Measurements from ENCODE around the gene CLDN20. TPM values are rescaled to one million over a fixed set of nuclear protein-coding genes. Genes with fewer than 3 reads are reported as not detected.

Gene CLDN20
- total and polyA plus RNA-seq, 2 donors (not counting 3 experiments of a cell fraction or from before 2014, with no cell fraction given): not detected

DNA sequence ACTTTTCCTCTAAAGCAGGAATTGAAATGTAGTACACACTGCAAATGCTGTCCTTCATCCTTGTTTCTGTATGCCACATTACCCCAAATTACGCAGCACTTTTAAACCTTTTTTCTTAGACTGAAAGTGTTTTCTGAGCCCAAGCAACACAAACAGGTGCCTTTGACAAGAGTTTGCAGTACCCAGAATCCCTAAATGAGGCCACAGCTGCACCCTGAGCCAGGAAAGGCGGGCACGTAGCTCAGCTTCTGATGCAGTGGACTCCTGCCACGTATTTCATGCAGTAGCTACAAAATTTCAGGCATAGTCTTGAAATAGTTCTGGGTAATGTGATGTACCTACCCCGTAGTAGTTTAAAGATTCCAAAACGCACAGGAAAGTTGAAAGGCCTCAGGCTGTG, 31.0 kb upstream of the CLDN20 start:
- no peak overlapping the region for H3K27ac ChIP-seq (ENCODE audit: insufficient read depth, low read depth, low read length)
- POLR2A ChIA-PET: no interaction called here
- no peaks in the 10 kb centered on the region for H3K9me1 ChIP-seq (replicated peaks; ENCODE audit: control insufficient read depth, extremely low read depth, insufficient read depth, low read length)
- dilution Hi-C loops (cut with MboI; ENCODE audit: extremely low pct_ligation_motif_present, low sequenced_read_pairs): no loop called here
- TF ChIP-seq, protein P1, sequence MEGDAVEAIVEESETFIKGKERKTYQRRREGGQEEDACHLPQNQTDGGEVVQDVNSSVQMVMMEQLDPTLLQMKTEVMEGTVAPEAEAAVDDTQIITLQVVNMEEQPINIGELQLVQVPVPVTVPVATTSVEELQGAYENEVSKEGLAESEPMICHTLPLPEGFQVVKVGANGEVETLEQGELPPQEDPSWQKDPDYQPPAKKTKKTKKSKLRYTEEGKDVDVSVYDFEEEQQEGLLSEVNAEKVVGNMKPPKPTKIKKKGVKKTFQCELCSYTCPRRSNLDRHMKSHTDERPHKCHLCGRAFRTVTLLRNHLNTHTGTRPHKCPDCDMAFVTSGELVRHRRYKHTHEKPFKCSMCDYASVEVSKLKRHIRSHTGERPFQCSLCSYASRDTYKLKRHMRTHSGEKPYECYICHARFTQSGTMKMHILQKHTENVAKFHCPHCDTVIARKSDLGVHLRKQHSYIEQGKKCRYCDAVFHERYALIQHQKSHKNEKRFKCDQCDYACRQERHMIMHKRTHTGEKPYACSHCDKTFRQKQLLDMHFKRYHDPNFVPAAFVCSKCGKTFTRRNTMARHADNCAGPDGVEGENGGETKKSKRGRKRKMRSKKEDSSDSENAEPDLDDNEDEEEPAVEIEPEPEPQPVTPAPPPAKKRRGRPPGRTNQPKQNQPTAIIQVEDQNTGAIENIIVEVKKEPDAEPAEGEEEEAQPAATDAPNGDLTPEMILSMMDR (IDR thresholded peaks at IDR 0.05; ENCODE audit: extremely low read depth in 1 of 2, insufficient read depth in 1 of 2, low read depth in 1 of 2, low read length in 2 of 2): no peak
- no peak for TF ChIP-seq MYC (IDR thresholded peaks at IDR 0.05; ENCODE audit: low read depth, low read length)
- no peak for TF ChIP-seq FOS (IDR thresholded peaks at IDR 0.05; ENCODE audit: borderline replicate concordance, insufficient read depth, low read length)
- no peak for TF ChIP-seq EZH2 (IDR thresholded peaks at IDR 0.05; ENCODE audit: borderline replicate concordance, low read depth, low read length, severe bottlenecking)
- TF ChIP-seq POLR2A (IDR thresholded peaks at IDR 0.05; ENCODE audit: low read depth, low read length): no peak
- TF ChIP-seq JUN (IDR thresholded peaks at IDR 0.05; ENCODE audit: borderline replicate concordance, insufficient read depth, insufficient read length, low read depth): no peak
- TF ChIP-seq, protein P2, sequence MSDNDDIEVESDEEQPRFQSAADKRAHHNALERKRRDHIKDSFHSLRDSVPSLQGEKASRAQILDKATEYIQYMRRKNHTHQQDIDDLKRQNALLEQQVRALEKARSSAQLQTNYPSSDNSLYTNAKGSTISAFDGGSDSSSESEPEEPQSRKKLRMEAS (IDR thresholded peaks at IDR 0.05; ENCODE audit: insufficient read depth, insufficient read length): no peak
- no peak for TF ChIP-seq POLR2AphosphoS5 (IDR thresholded peaks at IDR 0.05; ENCODE audit: insufficient read depth, low read depth, low read length)
- TF ChIP-seq GATA2 (IDR thresholded peaks at IDR 0.05; ENCODE audit: insufficient read depth, insufficient read length, low read depth, low read length): no peak
- no peaks in the 10 kb centered on the region for H3K79me2 ChIP-seq (ENCODE audit: control insufficient read depth, insufficient read depth, low read length)
- intact Hi-C loops (cut with micrococcal nuclease): no loop called here
- no peak overlapping the region for H3K4me2 ChIP-seq (ENCODE audit: insufficient read depth, low read length)
- H3K36me3 ChIP-seq (ENCODE audit: control insufficient read depth in 2 of 2, extremely low read depth in 1 of 2, insufficient read depth in 2 of 2, low read length in 2 of 2): no peaks in the 10 kb centered on the region
- DNase-seq (ENCODE audit: low read depth, low spot score): no peak
- no peak overlapping the region for H2AFZ ChIP-seq (ENCODE audit: low read depth, low read length)
- BruUV-seq (replicated peaks): no TSS peak
- no peak for FAIRE-seq
- H3K9me3 ChIP-seq (replicated peaks; ENCODE audit: control insufficient read depth, insufficient read depth, low read length): no peaks in the 10 kb centered on the region
- H3K4me3 ChIP-seq (replicated peaks in 1 of 3; ENCODE audit: insufficient read depth in 1 of 3, low read depth in 1 of 3, low read length in 3 of 3): no peak overlapping the region
- CTCF ChIA-PET: interaction anchor here (0.9 to 1.3 kb wide), 2 partner anchors 15 to 16 kb away, joined by 3 read pairs; no protein-coding TSS in a partner anchor
- no peak overlapping the region for H3K9ac ChIP-seq (replicated peaks; ENCODE audit: extremely low read depth, insufficient read depth, low read length)
- H3K4me1 ChIP-seq (ENCODE audit: control insufficient read depth, extremely low read depth, insufficient read depth, low read length): no peaks in the 10 kb centered on the region
- no peaks in the 10 kb centered on the region for H4K20me1 ChIP-seq (replicated peaks; ENCODE audit: control insufficient read depth, extremely low read depth, insufficient read depth, low read length)
- no peaks in the 10 kb centered on the region for H3K27me3 ChIP-seq (ENCODE audit: control insufficient read depth in 2 of 2, insufficient read depth in 2 of 2, low read length in 2 of 2)

Measured in endothelial cell of umbilical vein (primary cell).